AML-193 (cell line): ENCODE data around the gene MUS81.
"Not testable (repeated sequence)": the region's sequence is repeated elsewhere in the genome, so short reads cannot be mapped to it uniquely, and the experiment has no call there.

Experiments
- DNase-seq, 2 experiments: peaks; one replicate each; lab custom pipeline; 2025; lab: John Stamatoyannopoulos, UW

Gene MUS81

DNA sequence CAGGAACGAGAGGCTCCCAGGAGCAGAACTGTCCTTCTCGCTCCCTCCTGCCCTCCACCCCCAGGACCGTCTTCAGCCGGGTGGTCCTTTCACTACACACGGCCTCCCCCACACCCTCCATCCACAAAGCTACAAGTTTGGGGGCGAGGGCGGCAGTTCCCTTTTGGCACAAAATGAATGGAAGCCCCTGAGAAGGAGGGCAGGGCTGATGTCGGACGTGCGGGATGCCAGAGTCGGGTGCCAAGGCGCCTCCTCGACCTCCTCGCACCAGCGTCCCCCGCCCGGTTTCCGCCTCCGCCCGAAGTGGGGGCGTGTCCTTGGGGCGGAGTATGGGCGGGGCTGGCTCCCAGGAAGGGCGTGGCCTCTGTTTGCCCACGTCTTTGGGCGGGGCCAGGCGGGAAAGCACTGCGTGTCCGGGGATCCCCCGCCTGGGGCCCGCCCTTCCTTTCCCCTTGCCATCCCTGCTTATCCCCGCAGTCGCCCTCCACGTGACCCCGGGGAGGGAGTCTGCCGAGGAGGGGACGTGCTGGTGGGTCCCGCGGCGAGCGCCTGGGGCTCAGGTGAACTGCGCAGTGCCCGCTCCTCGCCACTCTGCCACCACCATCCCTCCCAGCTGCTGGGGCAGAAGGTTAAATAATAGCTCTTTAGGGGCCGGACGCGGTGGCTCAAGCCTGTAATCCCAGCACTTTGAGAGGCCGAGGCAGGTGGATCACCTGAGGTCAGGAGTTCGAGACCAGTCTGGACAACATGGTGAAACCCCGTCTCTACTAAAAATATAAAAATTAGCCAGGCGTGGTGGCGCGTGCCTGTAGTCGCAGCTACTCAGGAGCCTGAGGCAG, 13.3 kb downstream of the MUS81 start:
- peak; percentile 85 to 86 for DNase-seq

DNA sequence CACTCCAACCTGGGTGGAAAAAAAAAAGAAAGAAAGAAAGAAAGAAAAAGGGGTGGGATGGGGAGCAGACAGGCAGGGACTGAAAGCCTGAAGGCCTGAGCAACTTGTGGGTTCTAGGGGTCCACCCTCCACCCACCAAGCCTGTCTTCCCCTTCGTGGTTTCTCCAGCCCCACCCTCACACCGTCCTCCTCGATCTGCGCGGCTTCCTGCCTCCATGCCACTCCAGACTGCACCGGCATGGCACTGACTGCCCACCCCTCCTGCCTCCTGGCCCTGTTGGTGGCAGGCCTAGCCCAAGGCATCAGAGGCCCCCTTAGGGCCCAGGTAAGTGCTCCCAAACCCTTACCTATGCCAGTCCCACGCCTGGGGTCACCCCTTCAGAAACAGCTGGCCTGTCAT, 19.4 kb downstream of the MUS81 start, which contains the start of gene CTSW:
Gene CTSW, plus strand, starts transcription at position 221 of the 400 bp plus-strand sequence. Its CDS starts 18 bp downstream, at position 239.
- no peak for DNase-seq

DNA sequence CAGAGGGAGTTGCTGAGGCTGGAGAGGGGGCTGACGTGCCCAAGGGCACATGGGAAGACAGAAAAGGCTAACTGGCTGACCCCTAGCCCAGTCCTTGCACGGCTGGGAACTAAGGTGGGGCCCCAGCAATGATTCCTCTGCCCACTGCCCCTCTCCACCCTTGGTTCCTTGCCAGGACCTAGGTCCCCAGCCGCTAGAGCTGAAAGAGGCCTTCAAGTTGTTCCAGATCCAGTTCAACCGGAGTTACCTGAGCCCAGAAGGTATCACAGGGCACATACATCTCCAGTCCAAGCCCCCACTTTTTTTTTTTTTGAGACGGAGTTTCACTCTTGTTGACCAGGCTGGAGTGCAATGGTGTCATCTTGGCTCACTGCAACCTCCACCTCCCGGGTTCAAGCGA, 19.8 kb downstream of the MUS81 start:
- no peak for DNase-seq

DNA sequence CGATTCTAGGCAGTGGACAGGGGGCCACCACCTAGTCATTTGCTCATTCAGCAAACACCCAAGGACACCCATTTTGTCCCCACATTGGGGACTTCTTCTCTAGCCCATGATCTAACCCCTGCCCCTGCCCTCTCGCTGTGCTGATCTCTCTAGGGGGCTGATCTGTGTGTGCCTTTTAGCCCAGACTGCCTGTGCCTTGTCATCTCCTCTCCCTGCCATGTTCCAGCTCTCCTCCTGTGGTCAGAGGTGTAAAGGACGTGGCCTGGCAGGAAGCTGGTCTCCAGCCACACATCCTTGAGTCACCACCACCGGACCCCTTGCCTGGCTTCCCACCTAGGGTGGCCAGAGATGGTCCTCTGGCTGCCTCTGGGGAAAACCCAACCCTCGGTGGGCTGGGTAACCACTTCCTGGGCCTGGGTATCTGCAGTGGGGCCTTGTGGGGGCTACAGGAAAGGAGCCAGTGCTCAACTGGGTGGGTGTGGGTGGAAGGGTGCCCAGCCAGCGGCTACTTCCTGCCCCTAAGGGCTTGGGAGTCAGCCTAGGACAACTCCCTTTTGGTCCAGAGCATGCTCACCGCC, 20.7 kb downstream of the MUS81 start:
- DNase-seq: no peak

DNA sequence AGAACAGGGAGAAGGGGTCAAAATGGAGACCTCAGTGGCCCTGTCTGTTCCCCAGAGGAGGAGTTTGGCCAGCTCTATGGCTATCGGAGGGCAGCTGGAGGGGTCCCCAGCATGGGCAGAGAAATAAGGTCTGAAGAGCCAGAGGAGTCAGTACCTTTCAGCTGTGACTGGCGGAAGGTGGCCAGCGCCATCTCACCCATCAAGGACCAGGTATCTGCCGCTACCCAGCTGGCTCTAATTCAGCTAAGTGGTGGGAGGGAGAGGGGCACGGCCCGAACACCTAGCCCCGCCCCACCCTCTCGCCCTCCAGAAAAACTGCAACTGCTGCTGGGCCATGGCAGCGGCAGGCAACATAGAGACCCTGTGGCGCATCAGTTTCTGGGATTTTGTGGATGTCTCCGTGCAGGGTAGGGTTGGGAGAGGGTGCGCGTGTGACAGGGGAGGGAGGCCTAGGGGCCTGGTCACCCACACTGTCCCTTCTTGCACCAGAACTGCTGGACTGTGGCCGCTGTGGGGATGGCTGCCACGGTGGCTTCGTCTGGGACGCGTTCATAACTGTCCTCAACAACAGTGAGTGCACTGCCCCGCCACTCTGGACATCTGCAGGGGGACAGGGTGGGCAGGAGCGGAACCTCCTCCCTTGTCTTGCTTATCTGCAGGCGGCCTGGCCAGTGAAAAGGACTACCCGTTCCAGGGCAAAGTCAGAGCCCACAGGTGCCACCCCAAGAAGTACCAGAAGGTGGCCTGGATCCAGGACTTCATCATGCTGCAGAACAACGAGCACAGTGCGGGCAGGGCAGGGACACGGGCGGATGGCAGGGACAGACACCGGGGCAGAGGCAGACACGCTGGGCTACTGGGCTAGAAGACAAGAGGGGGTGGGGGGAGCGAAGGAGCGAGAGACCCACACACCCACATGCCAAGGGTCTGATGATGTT, 22.2 kb downstream of the MUS81 start:
- DNase-seq: no peak

DNA sequence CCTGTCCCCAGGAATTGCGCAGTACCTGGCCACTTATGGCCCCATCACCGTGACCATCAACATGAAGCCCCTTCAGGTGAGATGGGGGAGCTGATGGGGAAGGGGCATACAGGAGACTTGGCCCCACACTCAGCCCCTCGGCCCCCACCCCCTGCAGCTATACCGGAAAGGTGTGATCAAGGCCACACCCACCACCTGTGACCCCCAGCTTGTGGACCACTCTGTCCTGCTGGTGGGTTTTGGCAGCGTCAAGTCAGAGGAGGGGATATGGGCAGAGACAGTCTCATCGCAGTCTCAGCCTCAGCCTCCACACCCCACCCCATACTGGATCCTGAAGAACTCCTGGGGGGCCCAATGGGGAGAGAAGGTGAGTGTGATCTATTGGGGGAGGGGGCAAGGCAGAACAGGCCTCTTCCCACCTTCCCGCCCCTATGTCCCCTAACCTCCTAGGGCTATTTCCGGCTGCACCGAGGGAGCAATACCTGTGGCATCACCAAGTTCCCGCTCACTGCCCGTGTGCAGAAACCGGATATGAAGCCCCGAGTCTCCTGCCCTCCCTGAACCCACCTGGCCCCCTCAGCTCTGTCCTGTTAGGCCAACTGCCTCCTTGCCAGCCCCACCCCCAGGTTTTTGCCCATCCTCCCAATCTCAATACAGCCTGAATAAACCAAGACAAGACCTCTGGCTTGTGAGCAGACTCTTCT, 23.0 kb downstream of the MUS81 start:
- no peak for DNase-seq

DNA sequence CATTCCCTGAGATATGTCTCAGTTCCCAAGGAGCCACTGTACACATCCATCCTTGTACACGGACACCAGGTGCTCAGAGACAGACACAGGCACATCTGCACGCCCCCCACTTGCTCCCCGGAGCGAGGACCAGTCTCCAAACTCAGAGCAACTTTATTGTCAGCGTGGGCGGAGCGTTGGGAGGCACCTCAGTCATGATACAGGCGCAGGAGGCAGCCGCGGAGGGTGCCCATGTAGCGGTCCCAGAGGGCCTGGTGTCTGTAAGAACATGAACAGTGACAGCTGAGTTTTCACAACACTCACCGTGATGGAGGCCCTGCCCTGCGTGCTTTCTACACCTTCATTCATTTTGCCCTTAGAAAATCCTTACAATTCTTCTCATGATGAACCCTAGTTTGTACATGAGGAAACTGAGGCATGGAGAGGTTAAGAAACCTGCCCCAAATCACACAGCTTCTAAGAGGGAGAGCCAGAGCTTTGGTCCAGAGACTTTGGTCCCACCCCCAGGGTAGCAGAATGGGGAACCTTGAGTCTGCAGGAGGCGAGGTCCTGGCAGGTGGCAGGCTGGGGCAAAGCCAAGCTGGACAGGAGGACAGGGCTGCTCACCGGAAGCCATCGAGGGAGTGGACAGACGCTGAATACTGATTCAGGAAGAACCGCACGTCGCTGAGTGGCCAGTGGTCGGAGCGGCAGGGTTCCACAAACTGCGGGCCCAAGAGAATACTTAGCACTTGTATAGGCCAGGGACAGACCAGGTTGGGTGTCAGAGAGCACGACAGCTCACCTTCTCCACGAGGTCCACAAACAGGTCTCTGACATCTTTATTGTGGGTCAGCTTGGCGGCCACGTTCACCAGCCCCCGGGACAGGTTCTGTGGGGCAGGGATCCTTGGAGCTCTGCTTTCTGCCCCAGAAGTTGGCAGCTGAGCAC, 23.8 kb downstream of the MUS81 start:
- DNase-seq: no peak

DNA sequence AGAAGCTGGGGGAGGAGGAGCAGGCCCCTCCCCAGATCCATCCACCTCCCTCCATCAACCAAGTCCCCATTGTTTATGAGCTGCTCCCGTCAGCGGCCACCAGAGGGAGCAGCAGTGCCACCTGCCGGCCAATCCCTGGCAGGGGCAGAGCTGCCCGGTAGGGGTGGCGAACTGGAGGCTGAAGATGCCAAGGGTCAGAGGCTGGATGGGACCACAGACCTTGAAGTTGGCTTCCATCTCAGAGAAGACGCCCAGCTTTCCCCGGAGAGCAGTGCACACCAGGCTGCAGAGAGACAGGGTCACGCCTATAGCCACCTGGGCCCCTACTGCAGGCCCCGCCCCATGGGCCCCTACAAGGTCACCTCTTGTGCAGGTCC, 24.5 kb downstream of the MUS81 start:
- DNase-seq: peak; percentile 69 to 70

DNA sequence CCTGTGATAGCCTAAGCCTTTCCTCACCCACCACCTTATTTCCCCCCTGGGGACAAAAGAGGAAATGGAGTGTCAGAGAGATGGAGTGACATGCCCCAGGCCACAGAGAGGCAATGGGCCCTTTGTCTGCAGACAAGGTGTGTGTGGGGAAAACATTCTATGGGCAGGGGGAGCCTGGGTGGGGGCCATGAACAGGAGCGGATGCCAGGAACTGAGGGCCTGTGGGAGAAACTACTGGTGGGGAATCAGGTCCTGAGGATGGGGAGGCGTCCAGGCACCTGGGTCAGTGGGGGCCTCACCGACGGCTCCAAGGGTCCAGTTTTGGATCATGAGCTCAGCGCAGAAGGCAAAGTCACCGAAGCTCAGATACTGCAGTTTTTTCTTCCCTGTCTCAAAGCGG, 25.0 kb downstream of the MUS81 start:
- no peak for DNase-seq

DNA sequence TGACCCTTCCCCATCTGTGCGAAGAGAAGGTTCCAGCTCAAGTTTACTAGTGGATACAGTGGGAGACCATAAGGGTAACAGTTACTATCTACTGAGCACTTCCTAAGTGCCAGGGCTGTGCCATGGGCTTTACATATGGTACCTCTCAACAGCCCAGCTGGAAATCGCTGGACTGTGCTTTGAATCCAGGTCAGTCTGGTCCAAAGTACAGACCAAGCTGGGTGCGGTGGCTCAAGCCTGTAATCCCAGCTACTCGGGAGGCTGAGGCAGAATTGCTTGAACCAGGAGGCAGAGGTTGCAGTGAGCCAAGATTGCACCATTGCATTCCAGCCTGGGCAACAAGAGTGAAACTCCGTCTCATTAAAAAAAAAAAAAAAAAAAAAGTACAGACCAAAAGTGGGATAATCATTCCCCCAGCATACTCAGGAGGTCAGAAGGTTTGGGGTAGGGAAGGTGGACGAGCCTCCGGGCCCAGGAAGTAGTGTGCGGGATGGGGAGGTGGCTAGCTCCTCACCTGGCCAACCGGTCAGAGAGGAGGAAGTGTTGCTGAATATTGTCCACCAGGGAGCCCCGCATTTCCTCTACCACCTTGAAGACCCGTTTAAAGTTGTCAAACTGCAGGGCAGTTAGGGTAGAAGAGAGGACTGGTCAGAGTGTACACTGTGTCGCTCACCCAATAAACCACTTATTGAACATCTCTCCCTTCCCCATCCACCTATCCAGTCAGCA, 25.7 kb downstream of the MUS81 start:
- no peak for DNase-seq

DNA sequence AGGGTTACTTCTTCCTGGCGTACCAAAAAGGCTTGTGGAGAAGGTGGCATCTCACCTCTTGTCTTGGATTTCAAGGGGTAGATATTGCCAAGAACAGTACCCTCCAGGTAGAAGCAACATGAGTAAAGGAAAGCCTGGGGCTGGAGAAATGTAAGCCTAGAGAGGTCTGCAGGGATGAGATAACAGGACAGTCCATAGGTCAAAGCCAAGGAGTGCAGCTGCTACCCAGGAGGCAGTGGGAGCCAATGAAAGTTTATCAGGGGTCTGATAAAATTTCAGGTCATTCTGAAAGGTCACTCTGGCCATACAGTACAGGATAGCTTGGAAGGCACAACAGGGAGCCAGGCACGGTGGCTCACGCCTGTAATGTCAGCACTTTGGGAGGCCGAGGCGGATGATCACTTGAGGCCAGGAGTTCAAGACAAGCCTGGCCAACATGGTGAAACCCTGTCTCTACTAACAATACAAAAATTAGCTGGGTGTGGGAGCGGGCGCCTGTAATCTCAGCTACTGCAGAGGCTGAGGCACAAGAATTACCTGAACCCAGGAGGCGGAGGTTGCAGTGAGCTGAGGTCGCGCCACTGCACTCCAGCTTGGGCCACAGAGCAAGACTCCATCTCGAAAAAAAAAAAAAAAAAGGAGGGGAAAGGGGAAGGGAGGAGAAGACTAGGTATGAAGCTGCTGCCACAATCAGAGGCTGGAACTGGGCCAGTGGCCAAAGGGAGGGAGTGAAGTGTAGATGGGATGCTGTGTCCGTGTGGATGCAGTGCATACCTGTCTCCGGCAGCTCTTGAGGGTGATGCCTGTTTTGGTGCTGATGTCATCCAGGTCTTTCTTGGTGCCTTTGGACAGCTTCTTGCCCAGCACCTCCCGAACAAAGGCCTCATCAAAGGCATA, 26.8 kb downstream of the MUS81 start:
- no peak for DNase-seq

DNA sequence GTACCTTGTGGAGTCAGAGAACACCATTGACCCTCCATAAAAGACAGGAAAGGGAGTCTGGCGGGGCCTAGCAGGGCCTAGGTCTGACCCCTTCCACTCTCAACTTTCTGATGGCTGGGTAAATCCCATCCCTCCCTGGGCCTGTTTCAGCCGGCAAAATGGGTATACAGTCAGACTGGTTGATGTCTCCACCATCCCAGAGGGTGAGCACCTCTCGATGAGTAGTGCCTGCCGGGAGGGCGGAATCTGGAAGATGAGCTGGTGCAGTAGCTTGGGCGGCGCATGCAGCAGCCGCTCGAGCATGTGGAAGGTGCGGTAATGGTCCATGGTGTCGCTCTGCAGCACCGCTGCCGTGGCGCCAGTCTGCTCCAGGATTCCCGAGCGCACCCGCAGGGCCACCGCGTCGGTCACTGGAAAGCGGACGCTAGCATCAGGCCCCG, 27.5 kb downstream of the MUS81 start:
- no peak for DNase-seq

DNA sequence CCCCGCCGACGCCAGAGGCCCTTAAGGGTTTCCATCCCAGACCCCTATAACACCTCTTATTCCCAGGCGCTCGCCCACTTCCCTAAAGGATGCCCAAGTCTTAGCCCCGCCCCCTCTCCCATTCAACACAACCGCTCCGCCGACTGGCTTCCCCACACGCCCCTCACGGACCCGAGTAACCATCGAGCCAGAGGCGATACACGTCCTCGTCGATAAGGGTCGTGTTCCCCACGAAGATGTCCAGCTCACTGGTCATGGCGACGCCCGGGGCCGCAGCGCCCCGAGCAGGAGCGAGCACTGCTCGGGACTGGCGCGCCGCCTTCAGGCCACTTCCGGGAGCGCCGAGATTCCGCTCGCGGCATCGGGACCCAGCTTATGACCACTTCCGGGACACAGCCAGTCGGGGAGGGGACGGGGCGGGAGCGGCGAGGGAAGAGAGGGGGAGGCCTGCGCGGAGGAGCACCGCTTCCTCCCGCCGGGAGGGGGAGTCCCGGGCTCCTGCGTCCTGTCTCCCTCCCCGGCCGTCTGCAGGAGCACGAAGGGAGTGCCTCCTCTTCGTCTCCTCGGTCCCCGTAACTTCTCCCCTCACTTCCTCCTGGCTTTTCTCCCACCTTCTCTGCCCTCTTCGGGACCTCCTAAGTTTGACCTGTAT, 28.1 kb downstream of the MUS81 start, which contains the start of gene FIBP:
Gene FIBP, minus strand, starts transcription at position 309 of the 652 bp plus-strand sequence. Its CDS starts 53 bp downstream, at position 256.
- peak; percentile 89 to 94 for DNase-seq

DNA sequence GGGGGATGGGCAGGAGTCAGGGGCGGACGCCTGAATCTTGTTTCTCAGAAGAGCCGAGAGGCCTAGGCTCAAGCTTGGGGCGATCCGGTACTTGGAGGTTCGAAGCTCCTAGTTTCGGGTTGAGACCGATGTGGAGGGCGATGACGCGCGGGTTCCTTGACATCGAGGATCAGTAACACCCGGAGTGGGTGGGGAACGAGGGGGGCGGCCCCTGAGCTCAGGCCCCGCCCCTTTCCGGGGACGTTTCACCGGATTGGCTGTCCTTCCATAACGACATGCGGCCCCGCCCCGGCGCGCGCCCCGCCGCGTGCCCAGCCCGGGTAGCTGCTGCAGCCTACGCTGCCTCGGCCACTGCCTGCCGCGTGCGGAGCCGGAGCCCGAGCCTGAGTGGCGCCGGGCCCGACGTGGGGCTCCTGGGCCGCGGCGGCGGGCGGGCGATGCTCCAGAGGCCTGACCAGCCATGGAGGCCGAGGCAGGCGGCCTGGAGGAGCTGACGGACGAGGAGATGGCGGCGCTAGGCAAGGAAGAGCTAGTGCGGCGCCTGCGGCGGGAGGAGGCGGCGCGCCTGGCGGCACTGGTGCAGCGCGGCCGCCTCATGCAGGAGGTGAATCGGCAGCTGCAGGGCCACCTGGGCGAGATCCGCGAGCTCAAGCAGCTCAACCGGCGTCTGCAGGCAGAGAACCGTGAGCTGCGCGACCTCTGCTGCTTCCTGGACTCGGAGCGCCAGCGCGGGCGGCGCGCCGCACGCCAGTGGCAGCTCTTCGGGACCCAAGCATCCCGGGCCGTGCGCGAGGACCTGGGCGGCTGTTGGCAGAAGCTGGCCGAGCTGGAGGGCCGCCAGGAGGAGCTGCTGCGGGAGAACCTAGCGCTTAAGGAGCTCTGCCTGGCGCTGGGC, 30.3 kb downstream of the MUS81 start, which contains the start of gene CCDC85B:
Gene CCDC85B, plus strand, starts transcription at position 350 of the 895 bp plus-strand sequence. Its CDS starts 111 bp downstream, at position 461.
- peak; percentile 82 to 93 for DNase-seq

DNA sequence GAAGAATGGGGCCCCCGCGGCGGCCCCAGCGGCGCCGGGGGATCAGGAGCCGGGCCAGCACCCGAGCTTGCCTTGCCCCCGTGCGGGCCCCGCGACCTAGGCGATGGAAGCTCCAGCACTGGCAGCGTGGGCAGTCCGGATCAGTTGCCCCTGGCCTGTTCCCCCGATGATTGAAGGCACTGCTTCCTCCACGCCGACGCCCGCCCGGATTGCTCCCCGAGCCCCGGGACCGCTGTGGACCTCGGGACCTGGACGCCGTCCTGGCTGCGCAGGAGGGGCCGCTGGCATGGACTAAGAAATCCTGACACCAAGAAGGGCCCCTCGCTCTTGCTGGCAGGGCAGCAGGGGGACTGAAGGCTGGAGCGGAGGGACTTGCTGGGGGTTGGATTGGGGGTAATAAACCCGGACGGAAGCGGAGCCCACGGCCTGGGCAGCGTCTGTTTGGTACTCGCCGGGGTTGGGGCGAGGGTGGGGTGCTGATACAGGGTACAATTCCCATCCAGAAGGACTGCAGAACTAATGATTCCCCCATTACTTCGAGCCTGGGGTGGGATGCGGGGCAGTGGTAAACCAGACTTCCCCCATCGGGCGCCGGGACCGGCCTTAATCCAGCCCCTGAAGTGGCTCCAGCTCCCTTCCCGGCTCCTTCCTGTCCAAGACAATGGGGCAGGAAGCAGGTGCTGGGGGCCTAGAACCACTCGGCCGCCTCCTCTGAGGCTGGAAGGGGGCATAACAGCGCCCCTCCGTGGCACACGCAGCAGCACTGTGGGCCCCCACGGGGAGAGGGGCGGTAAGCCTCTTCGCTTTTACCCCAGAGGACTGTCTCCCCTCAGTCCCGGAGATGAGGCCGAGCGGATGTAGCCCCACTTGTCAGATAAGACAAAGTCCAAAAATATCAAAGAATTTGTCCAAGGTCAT, 31.2 kb downstream of the MUS81 start:
- no peak for DNase-seq

DNA sequence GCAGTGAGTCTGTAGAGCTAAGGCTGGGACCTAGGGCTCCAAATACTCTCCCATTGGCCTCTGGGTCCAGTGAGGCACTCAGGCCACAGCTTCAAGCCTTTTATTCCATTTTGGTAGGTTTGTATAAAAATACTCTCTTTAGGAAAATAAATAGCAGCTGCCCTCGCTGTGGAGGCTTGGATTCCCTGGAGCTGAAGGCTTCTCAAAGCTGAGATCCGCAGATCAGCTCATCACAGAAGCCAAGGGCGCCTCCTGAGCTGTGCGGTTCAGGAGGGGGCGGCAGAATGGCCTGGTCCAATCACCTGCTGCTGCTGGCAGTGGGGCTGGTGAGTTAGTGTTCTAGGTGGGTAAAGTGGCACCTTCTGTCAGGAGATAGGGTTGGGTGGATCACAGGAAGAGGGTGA, 31.9 kb downstream of the MUS81 start:
- DNase-seq: not testable (repeated sequence)
